ENCODE measurements around the gene PARD3B. TPM values are rescaled to one million over a fixed set of nuclear protein-coding genes. Genes with fewer than 3 reads are reported as not detected.

The PARD3B gene
- total RNA-seq, 4 donors from 2014 or later, result 21.8 to 85.6 (median 36.1) TPM

DNA sequence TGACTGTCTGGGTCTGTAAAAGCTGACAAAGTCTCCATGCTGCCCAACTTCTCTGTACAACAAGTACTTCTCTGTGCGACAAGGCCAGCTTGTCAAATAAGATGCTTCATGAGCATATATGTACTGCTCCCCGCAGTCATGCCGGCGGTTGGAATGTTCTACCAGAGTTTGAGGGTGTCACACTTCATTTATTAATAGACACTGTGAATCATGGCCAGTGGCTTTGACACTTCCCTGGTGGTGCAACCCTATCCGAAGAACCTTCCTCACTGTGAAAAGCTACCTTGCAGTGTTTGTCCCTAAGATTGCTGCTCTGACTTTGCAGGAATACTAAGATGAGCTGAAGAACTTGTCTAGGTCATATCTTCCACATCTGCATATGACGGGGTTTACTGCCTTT lies 1016.2 kb downstream of the PARD3B start:
- TF ChIP-seq POLR2A (IDR thresholded peaks at IDR 0.05), result no peak
- TF ChIP-seq, protein P1, sequence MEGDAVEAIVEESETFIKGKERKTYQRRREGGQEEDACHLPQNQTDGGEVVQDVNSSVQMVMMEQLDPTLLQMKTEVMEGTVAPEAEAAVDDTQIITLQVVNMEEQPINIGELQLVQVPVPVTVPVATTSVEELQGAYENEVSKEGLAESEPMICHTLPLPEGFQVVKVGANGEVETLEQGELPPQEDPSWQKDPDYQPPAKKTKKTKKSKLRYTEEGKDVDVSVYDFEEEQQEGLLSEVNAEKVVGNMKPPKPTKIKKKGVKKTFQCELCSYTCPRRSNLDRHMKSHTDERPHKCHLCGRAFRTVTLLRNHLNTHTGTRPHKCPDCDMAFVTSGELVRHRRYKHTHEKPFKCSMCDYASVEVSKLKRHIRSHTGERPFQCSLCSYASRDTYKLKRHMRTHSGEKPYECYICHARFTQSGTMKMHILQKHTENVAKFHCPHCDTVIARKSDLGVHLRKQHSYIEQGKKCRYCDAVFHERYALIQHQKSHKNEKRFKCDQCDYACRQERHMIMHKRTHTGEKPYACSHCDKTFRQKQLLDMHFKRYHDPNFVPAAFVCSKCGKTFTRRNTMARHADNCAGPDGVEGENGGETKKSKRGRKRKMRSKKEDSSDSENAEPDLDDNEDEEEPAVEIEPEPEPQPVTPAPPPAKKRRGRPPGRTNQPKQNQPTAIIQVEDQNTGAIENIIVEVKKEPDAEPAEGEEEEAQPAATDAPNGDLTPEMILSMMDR (IDR thresholded peaks at IDR 0.05), result no peak
- Histone ChIP-seq H3K9me3 (no peaks in the 10 kb centered on the region), H3K4me1 (no peaks in the 10 kb centered on the region), H3K27ac (no peak overlapping the region), H3K27me3 (no peaks in the 10 kb centered on the region), H3K36me3 (no peaks in the 10 kb centered on the region), H3K4me3 (no peak overlapping the region)
- DNase-seq, result no peak
- intact Hi-C loops (cut with DNase I; ENCODE audit: low total_unique reads), result no loop called here

DNA sequence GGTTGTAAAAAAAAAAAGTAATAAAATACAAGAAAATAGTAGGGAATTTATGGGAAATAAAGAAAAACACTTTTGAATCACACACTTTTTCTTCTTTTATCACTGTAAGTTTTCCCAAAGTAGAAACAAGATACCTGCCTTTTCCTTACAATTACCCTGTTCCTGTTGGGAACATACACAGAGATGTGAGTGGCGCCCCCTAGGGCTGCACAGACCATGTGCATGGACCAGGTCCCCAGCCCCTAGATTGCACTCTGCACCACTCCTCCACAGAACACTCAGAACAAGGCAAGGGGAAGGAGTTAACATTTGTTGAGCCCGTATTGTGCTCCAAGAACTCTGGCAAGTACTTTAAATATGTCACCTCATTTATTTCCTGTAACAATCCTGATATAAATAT lies 1018.4 kb downstream of the PARD3B start:
- Histone ChIP-seq H3K4me1 (no peaks in the 10 kb centered on the region), H3K9me3 (no peaks in the 10 kb centered on the region), H3K27me3 (no peaks in the 10 kb centered on the region), H3K36me3 (no peaks in the 10 kb centered on the region), H3K4me3 (no peak overlapping the region), H3K27ac (no peak overlapping the region)
- no peak for DNase-seq
- no peak for TF ChIP-seq POLR2A (IDR thresholded peaks at IDR 0.05)
- TF ChIP-seq, protein P1 (IDR thresholded peaks at IDR 0.05), result no peak
- intact Hi-C loops (cut with DNase I; ENCODE audit: low total_unique reads), result no loop called here

DNA sequence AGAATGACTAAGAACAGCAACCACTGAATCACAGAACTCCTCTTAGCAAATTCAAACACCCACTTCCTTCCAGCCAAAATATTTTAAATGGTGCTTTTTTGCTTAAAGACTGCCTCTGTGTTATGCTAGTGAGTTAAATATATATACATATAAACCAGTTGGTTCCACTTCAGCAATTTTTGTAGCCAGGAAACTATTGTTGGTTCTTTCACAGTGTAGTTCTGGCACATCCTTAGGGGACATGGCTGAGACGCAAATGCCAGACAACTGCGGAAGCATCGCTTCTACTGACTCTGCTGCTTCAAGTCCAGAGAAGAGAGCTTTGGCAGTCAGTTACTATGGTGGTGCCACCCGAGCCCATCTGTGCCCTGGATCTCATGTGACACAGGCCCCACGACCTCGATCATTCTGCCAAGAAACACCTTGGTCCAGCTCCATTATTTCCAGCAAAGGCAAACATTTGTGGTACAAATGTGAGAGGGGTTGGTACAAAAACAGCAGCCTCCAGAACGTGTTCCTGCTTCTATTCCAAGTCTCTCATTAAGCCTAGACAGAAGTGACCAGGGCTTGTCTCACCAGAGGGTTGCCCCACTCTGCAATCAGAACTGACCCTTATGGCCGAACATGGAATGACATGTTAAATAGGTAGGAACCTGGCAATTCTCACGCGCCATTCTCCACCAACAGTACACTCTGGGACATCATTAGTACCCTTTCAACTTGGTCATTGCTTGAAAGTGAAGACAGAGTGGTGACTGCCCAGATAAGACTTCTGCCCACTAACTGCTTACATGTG lies 1019.3 kb downstream of the PARD3B start:
- peak overlapping the region; percentile 26 to 72 for H3K27ac ChIP-seq
- no peak overlapping the region for H3K4me3 ChIP-seq
- no peak for DNase-seq
- intact Hi-C loops (cut with DNase I; ENCODE audit: low total_unique reads), result no loop called here
- H3K4me1 ChIP-seq, result no peaks in the 10 kb centered on the region
- TF ChIP-seq, protein P1 (IDR thresholded peaks at IDR 0.05), result no peak
- no peak for TF ChIP-seq POLR2A (IDR thresholded peaks at IDR 0.05)
- no peaks in the 10 kb centered on the region for H3K9me3 ChIP-seq
- H3K36me3 ChIP-seq, result no peaks in the 10 kb centered on the region
- no peaks in the 10 kb centered on the region for H3K27me3 ChIP-seq

DNA sequence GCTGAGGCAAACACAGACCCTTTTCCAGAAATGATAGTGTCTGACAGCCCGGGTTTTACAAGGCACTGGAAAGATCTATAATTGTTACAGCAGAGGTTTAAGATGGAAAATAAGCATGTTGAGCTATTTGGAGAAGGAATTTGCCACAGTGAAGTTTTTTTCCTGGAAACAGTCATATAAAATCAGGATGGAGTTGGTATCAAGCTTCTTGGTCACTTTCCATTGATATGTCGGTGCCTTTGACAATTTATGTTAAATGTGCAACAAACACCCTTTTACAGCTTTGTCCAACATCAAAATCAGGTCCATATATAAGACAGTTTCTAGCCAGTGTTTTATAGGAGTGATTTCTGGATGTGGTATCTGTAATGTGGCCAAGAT lies 1019.9 kb downstream of the PARD3B start:
- Histone ChIP-seq H3K27me3 (no peaks in the 10 kb centered on the region), H3K4me1 (no peaks in the 10 kb centered on the region), H3K4me3 (no peak overlapping the region), H3K36me3 (no peaks in the 10 kb centered on the region), H3K27ac (peak overlapping the region; percentile 26 to 72), H3K9me3 (no peaks in the 10 kb centered on the region)
- intact Hi-C loops (cut with DNase I; ENCODE audit: low total_unique reads), result no loop called here
- no peak for DNase-seq
- TF ChIP-seq, protein P1 (IDR thresholded peaks at IDR 0.05), result no peak
- no peak for TF ChIP-seq POLR2A (IDR thresholded peaks at IDR 0.05)

DNA sequence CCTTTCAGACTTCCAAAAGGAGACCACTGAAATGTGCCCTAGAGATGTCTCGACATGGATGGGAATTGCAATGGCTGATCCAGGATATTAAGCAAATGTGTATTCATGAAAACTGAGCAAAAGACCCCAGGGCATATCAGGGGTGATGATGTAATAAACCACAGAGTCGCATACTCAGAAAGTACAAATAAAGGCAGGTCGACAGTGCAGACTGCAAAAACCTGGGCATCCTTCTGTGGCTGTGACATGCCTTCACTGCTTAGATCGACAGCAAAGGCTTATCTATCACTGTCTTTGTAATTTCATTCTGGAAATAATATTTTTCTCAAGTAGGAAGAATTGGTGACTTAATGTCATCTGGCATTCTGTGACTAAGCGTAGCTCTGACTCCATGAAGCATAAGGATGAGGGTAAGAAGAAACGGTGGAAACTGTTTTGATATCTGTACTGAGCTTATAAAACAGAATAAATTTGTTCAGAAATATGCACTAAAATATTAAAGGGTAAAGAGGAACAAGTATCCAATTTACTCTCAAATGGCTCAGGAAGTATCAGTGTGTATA lies 1021.4 kb downstream of the PARD3B start:
- H3K27me3 ChIP-seq, result no peaks in the 10 kb centered on the region
- peak overlapping the region; percentile 26 to 72 for H3K27ac ChIP-seq
- intact Hi-C loops (cut with DNase I; ENCODE audit: low total_unique reads), result no loop called here
- H3K36me3 ChIP-seq, result no peaks in the 10 kb centered on the region
- H3K4me1 ChIP-seq, result no peaks in the 10 kb centered on the region
- no peaks in the 10 kb centered on the region for H3K9me3 ChIP-seq
- TF ChIP-seq POLR2A (IDR thresholded peaks at IDR 0.05), result no peak
- TF ChIP-seq, protein P1 (IDR thresholded peaks at IDR 0.05), result no peak
- DNase-seq, result no peak
- no peak overlapping the region for H3K4me3 ChIP-seq
